HepG2 (cell line): Measurements from ENCODE around the gene PMM2. TPM values are rescaled to one million over a fixed set of nuclear protein-coding genes. Genes with fewer than 3 reads are reported as not detected.

ENCODE experiments used
- AGO1 ChIP-seq: fragments of 200-400 bp; formaldehyde crosslinking; IDR thresholded peaks from 2 replicates; pipeline ENCODE4 v1.6.1; 2017; ENCODE audit warnings: mild to moderate bottlenecking, low read depth, low read length, moderate library complexity; ENCODE audit not compliant: poor library complexity, severe bottlenecking
- BRF2 ChIP-seq: sonication (generic); formaldehyde crosslinking; IDR thresholded peaks from 2 replicates; pipeline ENCODE4 v1.8.1; 2022; ENCODE audit warnings: mild to moderate bottlenecking, missing genetic modification reagents
- CBX5 ChIP-seq: sonication (generic); formaldehyde crosslinking; IDR thresholded peaks from 2 replicates; pipeline ENCODE4 v1.4.0; 2020; ENCODE audit warnings: missing genetic modification reagents, borderline replicate concordance
- CREBL2 ChIP-seq: sonication (generic); formaldehyde crosslinking; IDR thresholded peaks from 2 replicates; pipeline ENCODE4 v1.8.1; 2023; ENCODE audit warnings: missing genetic modification reagents, mild to moderate bottlenecking, borderline replicate concordance
- ELF1 ChIP-seq: sonication (generic); formaldehyde crosslinking; IDR thresholded peaks from 2 replicates; pipeline ENCODE4 v1.4.0; 2020; ENCODE audit warnings: missing genetic modification reagents
- FOXO1 ChIP-seq: sonication (generic); formaldehyde crosslinking; IDR thresholded peaks from 2 replicates; pipeline ENCODE4 v1.4.0; 2020; ENCODE audit warnings: missing genetic modification reagents
- HMG20A ChIP-seq: IDR thresholded peaks from 2 replicates; pipeline ENCODE4 v1.6.1; 2016; ENCODE audit warnings: borderline replicate concordance
- HOXD1 ChIP-seq: sonication (generic); formaldehyde crosslinking; IDR thresholded peaks from 2 replicates; pipeline ENCODE4 v1.5.0; 2020; ENCODE audit warnings: missing genetic modification reagents
- KLF15 ChIP-seq: sonication (generic); formaldehyde crosslinking; IDR thresholded peaks from 2 replicates; pipeline ENCODE4 v1.8.1; 2023; ENCODE audit warnings: borderline replicate concordance, mild to moderate bottlenecking, inconsistent platforms, missing genetic modification reagents, mixed read lengths
- MED1 ChIP-seq: sonication (generic); formaldehyde crosslinking; IDR thresholded peaks from 2 replicates; pipeline ENCODE4 v1.4.0; 2020; ENCODE audit warnings: missing genetic modification reagents
- MTA1 ChIP-seq: sonication (generic); formaldehyde crosslinking; IDR thresholded peaks from 2 replicates; pipeline ENCODE4 v1.4.0; 2020; ENCODE audit warnings: missing genetic modification reagents, mild to moderate bottlenecking, borderline replicate concordance
- PAX8 ChIP-seq: sonication (generic); formaldehyde crosslinking; IDR thresholded peaks from 2 replicates; pipeline ENCODE4 v1.8.0; 2022; ENCODE audit warnings: mild to moderate bottlenecking, missing genetic modification reagents, borderline replicate concordance
- POLR2AphosphoS5 ChIP-seq: IDR thresholded peaks from 2 replicates; pipeline ENCODE4 v1.6.1; 2012; ENCODE audit warnings: low read depth, low read length
- RXRA ChIP-seq: sonication (generic); formaldehyde crosslinking; IDR thresholded peaks from 2 replicates; pipeline ENCODE4 v1.5.1; 2020; ENCODE audit warnings: missing genetic modification reagents
- SIN3A ChIP-seq: IDR thresholded peaks from 2 replicates; pipeline ENCODE4 v1.6.1; 2011; ENCODE audit warnings: low read depth, mild to moderate bottlenecking, control low read depth, low read length, borderline replicate concordance
- SMC3 ChIP-seq: IDR thresholded peaks from 2 replicates; pipeline ENCODE4 v1.6.1; 2011; ENCODE audit warnings: low read length, improper control_type of control experiment
- ZBTB3 ChIP-seq: sonication (generic); formaldehyde crosslinking; IDR thresholded peaks from 2 replicates; pipeline ENCODE4 v1.4.0; 2020; ENCODE audit warnings: low read depth, mild to moderate bottlenecking, moderate library complexity, missing genetic modification reagents, borderline replicate concordance
- ZNF12 ChIP-seq: sonication (generic); formaldehyde crosslinking; IDR thresholded peaks from 2 replicates; pipeline ENCODE4 v1.5.0; 2020; ENCODE audit warnings: missing genetic modification reagents
- ZNF180 ChIP-seq: sonication (generic); formaldehyde crosslinking; IDR thresholded peaks from 2 replicates; pipeline ENCODE4 v1.4.0; 2020; ENCODE audit warnings: low read depth, missing genetic modification reagents, borderline replicate concordance
- ZNF264 ChIP-seq: sonication (generic); formaldehyde crosslinking; IDR thresholded peaks from 2 replicates; pipeline ENCODE4 v1.4.0; 2020; ENCODE audit warnings: missing genetic modification reagents
- ZNF549 ChIP-seq: sonication (generic); formaldehyde crosslinking; IDR thresholded peaks from 2 replicates; pipeline ENCODE4 v1.5.0; 2020; ENCODE audit warnings: missing genetic modification reagents
- ZNF616 ChIP-seq: sonication (generic); formaldehyde crosslinking; IDR thresholded peaks from 2 replicates; pipeline ENCODE4 v1.5.0; 2020; ENCODE audit warnings: low read depth, mild to moderate bottlenecking, missing genetic modification reagents
- ZNF720 ChIP-seq: sonication (generic); formaldehyde crosslinking; IDR thresholded peaks from 2 replicates; pipeline ENCODE4 v1.4.0; 2020; ENCODE audit warnings: missing genetic modification reagents
- ZNF746 ChIP-seq: sonication (generic); formaldehyde crosslinking; IDR thresholded peaks from 2 replicates; pipeline ENCODE4 v1.8.0; 2022; ENCODE audit warnings: mild to moderate bottlenecking, missing genetic modification reagents
- ZNF766 ChIP-seq: sonication (generic); formaldehyde crosslinking; IDR thresholded peaks from 2 replicates; pipeline ENCODE4 v1.5.0; 2020; ENCODE audit warnings: missing genetic modification reagents, borderline replicate concordance
- polyA plus RNA-seq, 8 experiments: library from polyadenylated mRNA; depleted of rRNA in 3 of 8; stranded (reverse) in 7 of 8; unstranded in 1 of 8; fragments of >200 nt; fragmentation: Illumina TruSeq in 4 of 8; extraction: Trizol in 4 of 8; gene quantifications; 2 replicates each; pipeline versions ENCODE4 v1.2.1 to v1.2.3, GENCODE V29; 2011 to 2016; ENCODE audit warnings: low read depth in 4 of 8, missing spikeins in 1 of 8, mixed read lengths in 1 of 8; ENCODE audit not compliant: insufficient read depth in 1 of 8
- total RNA-seq, 5 experiments: library from RNA; depleted of rRNA; stranded (reverse); fragments of >200 nt; fragmentation: Illumina TruSeq; extraction: Trizol; gene quantifications; 2 replicates each; pipeline ENCODE4 v1.2.3, GENCODE V29; 2016; ENCODE audit warnings: low read depth in 1 of 5
- TF ChIP-seq, protein P1 (sequence below): sonication (generic); formaldehyde crosslinking; IDR thresholded peaks from 2 replicates; pipeline ENCODE4 v1.4.0; 2020; ENCODE audit warnings: low read depth, mild to moderate bottlenecking, missing genetic modification reagents
- TF ChIP-seq, protein P2 (sequence below): sonication (generic); formaldehyde crosslinking; IDR thresholded peaks from 2 replicates; pipeline ENCODE4 v1.8.0; 2022; ENCODE audit warnings: missing genetic modification reagents, mild to moderate bottlenecking, moderate library complexity, borderline replicate concordance

PMM2 gene
- total and polyA plus RNA-seq, 2 of the 13 experiments (the other 11 are each of a cell fraction or from before 2014, with no cell fraction given), result 52.2 to 93.7 TPM

DNA sequence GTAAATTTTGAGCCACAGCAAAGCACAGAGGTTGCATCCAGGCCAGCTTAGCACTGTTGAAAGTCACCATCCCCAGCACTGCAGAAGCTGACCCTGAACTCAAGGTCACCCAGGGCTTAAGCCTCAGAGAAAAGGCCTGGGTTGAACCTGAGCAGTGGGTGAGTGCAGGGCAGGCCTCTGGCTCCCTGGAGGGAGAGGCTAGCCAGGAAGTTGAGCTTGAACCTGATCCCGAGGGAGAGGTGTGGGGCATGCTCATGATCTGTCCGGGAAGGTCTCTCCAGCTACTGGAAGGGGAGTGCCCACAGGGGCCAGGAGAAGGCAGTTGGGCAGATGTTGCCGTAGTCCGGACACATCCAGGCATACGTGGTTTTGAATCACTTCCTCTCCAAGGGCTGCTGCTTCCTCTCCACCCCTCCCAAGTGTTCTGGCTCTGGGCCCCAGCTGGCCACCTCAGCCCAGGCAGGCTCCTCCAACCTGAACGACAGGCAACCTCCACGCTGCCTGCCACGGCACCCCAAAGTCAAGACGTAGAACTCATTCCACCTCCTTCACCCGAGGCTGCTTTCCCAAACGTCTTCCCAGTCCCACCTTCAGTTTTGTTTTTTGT lies 52.7 kb downstream of the PMM2 start (continued):
- TF ChIP-seq HMG20A (CRISPR knock-in tag) (peak; percentile 88), ZNF549 (CRISPR knock-in tag) (no peak), ZNF180 (CRISPR knock-in tag) (peak; percentile 82; the same call in 1 of the 2 replicates), MTA1 (CRISPR knock-in tag) (peak; percentile 85; the same call in 1 of the 2 replicates), ZNF766 (CRISPR knock-in tag) (peak; percentile 94), HOXD1 (CRISPR knock-in tag) (peak; percentile 82), FOXO1 (CRISPR knock-in tag) (peak; percentile 85), AGO1 (peak; percentile 60), KLF15 (no peak), MED1 (CRISPR knock-in tag) (peak; percentile 96), CBX5 (CRISPR knock-in tag) (peak; percentile 88; the same call in 1 of the 2 replicates), ZNF616 (CRISPR knock-in tag) (peak; percentile 70; the same call in 1 of the 2 replicates), POLR2AphosphoS5 (no peak; the same call in none of the 2 replicates), SMC3 (peak; percentile 36; the same call in 1 of the 2 replicates), ZNF746 (CRISPR knock-in tag) (peak; percentile 84), ELF1 (CRISPR knock-in tag) (peak; percentile 87), PAX8 (CRISPR knock-in tag) (0 out of 2 replicates have a peak, but pooled peaks have one; percentile 28), SIN3A (0 out of 2 replicates have a peak, but pooled peaks have one; percentile 6), BRF2 (CRISPR knock-in tag) (peak; percentile 90), ZNF264 (peak; percentile 95), ZNF12 (CRISPR knock-in tag) (peak; percentile 81), CREBL2 (CRISPR knock-in tag) (peak; percentile 88; the same call in 1 of the 2 replicates), ZNF720 (no peak), RXRA (peak; percentile 100), ZBTB3 (CRISPR knock-in tag) (0 out of 2 replicates have a peak, but pooled peaks have one; percentile 70)
- TF ChIP-seq, protein P1, sequence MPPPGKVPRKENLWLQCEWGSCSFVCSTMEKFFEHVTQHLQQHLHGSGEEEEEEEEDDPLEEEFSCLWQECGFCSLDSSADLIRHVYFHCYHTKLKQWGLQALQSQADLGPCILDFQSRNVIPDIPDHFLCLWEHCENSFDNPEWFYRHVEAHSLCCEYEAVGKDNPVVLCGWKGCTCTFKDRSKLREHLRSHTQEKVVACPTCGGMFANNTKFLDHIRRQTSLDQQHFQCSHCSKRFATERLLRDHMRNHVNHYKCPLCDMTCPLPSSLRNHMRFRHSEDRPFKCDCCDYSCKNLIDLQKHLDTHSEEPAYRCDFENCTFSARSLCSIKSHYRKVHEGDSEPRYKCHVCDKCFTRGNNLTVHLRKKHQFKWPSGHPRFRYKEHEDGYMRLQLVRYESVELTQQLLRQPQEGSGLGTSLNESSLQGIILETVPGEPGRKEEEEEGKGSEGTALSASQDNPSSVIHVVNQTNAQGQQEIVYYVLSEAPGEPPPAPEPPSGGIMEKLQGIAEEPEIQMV, result peak; percentile 72; the same call in 1 of the 2 replicates
- TF ChIP-seq, protein P2, sequence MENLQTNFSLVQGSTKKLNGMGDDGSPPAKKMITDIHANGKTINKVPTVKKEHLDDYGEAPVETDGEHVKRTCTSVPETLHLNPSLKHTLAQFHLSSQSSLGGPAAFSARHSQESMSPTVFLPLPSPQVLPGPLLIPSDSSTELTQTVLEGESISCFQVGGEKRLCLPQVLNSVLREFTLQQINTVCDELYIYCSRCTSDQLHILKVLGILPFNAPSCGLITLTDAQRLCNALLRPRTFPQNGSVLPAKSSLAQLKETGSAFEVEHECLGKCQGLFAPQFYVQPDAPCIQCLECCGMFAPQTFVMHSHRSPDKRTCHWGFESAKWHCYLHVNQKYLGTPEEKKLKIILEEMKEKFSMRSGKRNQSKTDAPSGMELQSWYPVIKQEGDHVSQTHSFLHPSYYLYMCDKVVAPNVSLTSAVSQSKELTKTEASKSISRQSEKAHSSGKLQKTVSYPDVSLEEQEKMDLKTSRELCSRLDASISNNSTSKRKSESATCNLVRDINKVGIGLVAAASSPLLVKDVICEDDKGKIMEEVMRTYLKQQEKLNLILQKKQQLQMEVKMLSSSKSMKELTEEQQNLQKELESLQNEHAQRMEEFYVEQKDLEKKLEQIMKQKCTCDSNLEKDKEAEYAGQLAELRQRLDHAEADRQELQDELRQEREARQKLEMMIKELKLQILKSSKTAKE, result peak; percentile 99
